GM13976 (cell line): ENCODE measurements around the gene ATP10A.
"Not testable (repeated sequence)": the region's sequence is repeated elsewhere in the genome, so short reads cannot be mapped to it uniquely, and the experiment has no call there.

Experiments
- DNase-seq: peaks from one replicate; pipeline ENCODE4 v3.0.0; 2012; ENCODE audit warnings: low spot score
- in situ Hi-C: fragments of 300-500 bp; cut with MboI; formaldehyde crosslinking; loops from one replicate; pipeline ENCODE4 v1.12.0; 2022; ENCODE audit warnings: low sequenced_read_pairs, mixed read lengths, inconsistent platforms; ENCODE audit not compliant: unreplicated experiment
- TF ChIP-seq, protein P1 (sequence below): IDR thresholded peaks from 2 replicates; pipeline ENCODE4 v1.5.1; 2012; ENCODE audit warnings: borderline replicate concordance, mild to moderate bottlenecking; ENCODE audit not compliant: insufficient read depth; ENCODE audit errors: extremely low read depth, missing control alignments, control extremely low read depth

Gene ATP10A

GRCh38 chr15:25774871-25775270 lies 88.3 kb downstream of the ATP10A start:
- DNase-seq: no peak
- in situ Hi-C loops: no loop called here
- TF ChIP-seq, protein P1, sequence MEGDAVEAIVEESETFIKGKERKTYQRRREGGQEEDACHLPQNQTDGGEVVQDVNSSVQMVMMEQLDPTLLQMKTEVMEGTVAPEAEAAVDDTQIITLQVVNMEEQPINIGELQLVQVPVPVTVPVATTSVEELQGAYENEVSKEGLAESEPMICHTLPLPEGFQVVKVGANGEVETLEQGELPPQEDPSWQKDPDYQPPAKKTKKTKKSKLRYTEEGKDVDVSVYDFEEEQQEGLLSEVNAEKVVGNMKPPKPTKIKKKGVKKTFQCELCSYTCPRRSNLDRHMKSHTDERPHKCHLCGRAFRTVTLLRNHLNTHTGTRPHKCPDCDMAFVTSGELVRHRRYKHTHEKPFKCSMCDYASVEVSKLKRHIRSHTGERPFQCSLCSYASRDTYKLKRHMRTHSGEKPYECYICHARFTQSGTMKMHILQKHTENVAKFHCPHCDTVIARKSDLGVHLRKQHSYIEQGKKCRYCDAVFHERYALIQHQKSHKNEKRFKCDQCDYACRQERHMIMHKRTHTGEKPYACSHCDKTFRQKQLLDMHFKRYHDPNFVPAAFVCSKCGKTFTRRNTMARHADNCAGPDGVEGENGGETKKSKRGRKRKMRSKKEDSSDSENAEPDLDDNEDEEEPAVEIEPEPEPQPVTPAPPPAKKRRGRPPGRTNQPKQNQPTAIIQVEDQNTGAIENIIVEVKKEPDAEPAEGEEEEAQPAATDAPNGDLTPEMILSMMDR: no peak

GRCh38 chr15:25773248-25773647 lies 89.9 kb downstream of the ATP10A start:
- TF ChIP-seq, protein P1: no peak
- in situ Hi-C loops: no loop called here

DNA sequence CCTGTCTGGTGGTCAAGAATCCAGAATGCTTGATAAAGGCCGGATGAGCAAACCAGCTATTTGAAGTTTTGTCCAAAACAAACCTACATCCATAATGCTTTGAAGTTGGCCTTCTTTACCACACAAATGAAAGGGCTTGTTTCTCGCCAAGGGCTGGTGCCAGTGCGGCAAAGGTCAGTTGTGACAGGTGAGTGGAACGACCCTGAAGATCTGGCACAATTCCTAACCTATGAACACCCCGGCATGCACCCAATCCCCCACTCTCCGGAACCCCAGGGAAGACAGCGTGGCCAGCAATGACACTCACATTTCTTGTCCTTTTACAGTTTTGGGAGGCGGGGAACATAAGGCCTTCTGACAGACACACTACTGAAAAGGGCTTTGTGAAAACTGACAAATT lies 90.6 kb downstream of the ATP10A start:
- in situ Hi-C loops: no loop called here
- TF ChIP-seq, protein P1: no peak
- no peak for DNase-seq

More at GRCh38 chr15:25773248-25773647, 89.9 kb downstream of the ATP10A start:
- no peak for DNase-seq

DNA sequence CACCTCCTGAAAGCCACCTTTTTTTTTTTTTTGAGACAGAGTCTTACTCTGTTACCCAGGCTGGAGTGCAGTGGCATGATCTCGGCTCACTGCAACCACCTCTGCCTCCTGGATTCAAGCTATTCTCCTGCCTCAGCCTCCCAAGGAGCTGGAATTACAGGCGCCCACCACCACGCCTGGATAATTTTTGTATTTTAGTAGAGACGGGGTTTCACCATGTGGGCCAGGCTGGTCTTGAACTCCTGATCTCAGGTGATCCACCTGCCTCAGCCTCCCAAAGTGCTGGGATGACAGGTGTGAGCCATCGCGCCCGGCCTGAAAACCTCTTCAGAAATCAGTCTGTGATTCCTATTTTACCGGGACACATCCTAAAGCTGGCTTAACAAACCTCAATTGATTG lies 91.4 kb downstream of the ATP10A start:
- DNase-seq, in situ Hi-C loops: not testable (repeated sequence)

DNA sequence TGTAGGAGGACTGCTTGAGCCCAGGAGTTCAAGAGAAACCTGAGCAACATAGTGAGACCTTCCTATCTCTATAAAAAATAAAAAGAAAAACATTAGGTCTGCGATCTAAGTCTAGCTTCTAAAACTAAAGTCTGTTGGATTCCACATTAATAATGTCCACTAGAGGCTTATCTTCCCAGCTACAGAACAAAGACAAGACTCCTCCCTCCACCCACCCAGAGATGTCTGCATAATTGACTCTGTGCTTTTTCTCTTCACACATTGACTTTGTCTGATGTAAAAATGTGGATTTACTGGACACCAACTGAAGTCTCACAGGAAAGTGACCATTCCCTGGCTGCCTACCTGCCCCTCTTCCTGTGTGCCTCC lies 91.8 kb downstream of the ATP10A start:
- in situ Hi-C loops: no loop called here
- TF ChIP-seq, protein P1: no peak

DNA sequence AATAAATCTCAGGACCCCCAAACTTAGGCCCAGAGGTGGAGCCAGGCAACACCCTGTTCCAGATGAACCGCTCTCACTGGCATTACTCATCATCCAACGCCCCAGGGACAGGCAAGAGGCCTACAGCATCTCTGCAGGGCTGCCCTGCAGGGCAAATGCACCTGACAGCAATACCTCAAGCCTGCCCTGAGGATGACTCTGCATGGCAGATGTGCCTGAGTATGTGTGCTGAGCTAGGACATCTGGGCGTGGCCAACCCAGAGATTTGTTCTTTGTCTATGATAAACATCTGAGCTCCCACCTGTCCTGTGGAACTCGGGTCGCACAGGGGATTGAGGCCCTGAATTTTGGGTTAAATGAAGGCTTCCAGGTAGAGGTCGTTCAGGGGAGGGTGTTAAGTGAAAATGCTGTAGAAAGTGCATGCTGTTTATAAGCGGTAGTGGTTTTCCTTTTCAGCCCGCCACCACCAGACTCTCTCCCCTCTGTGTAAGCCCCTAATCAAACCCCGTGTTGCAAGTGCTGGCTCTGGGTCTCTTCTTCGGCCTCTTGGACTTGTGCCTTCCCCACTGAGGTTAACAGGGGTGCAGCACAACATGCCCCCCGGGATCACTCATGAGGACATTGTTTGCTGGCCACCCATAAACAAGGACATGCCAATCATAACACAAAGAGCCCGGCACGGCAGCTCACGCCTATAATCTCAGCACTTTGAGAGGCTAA lies 92.3 kb downstream of the ATP10A start:
- in situ Hi-C loops: no loop called here
- DNase-seq: no peak

More for the DNA sequence above, 91.8 kb downstream of the ATP10A start:
- no peak for DNase-seq

DNA sequence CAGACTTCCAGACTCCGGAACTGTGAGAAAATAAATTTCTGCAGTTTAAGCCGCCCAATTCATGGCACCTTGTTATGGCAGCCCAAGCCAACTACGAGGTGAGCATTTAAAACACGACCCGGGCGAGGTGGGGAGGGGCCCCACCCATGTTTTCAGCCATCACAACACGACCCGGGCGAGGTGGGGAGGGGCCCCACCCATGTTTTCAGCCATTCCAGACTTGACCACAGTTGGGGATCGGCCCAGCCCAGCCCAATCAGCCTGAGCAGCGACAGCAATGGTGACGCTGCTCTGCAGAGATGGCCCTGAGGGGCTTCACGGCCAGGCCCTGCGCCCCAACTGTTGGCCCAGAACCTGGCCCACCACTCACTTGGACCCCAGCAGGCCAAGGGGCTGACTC lies 93.1 kb downstream of the ATP10A start:
- in situ Hi-C loops: no loop called here
- DNase-seq: no peak
- TF ChIP-seq, protein P1: no peak

More for the DNA sequence above, 92.3 kb downstream of the ATP10A start:
- TF ChIP-seq, protein P1: no peak
